H9 (cell line): ENCODE results near the gene CFAP299. TPM values are rescaled to one million over a fixed set of nuclear protein-coding genes. Genes with fewer than 3 reads are reported as not detected.

ENCODE experiments used
- DNase-seq: peaks from one replicate; pipeline ENCODE4 v3.0.0-alpha.2; 2017
- H2AFZ ChIP-seq: one replicate; pipeline ENCODE4 v1.6.1; 2013; ENCODE audit warnings: mild to moderate bottlenecking, low read length, control low read depth, moderate library complexity
- H2AK5ac ChIP-seq: 2 replicates; pipeline ENCODE4 v1.6.1; 2013; ENCODE audit warnings: low read length, control low read depth, mixed read lengths; ENCODE audit not compliant: insufficient read length
- H2BK120ac ChIP-seq: one replicate; pipeline ENCODE4 v1.6.1; 2013; ENCODE audit warnings: low read depth, mild to moderate bottlenecking, low read length, control low read depth, inconsistent platforms; ENCODE audit not compliant: poor library complexity, severe bottlenecking
- H2BK12ac ChIP-seq: 2 replicates; pipeline ENCODE4 v1.6.1; 2013; ENCODE audit warnings: low read length, control low read depth, mixed read lengths, low read depth; ENCODE audit not compliant: insufficient read length
- H2BK15ac ChIP-seq: 2 replicates; pipeline ENCODE4 v1.6.1; 2013; ENCODE audit warnings: low read depth, low read length, control low read depth
- H2BK20ac ChIP-seq: one replicate; pipeline ENCODE4 v1.6.1; 2013; ENCODE audit warnings: low read depth, mild to moderate bottlenecking, low read length, control low read depth, inconsistent platforms; ENCODE audit not compliant: poor library complexity, severe bottlenecking
- H2BK5ac ChIP-seq: 2 replicates; pipeline ENCODE4 v1.6.1; 2013; ENCODE audit warnings: low read length, control low read depth, mixed read lengths; ENCODE audit not compliant: insufficient read length
- H3K14ac ChIP-seq: 2 replicates; pipeline ENCODE4 v1.6.1; 2013; ENCODE audit warnings: low read length, control low read depth; ENCODE audit not compliant: insufficient read depth
- H3K18ac ChIP-seq: 2 replicates; pipeline ENCODE4 v1.6.1; 2013; ENCODE audit warnings: low read depth, mild to moderate bottlenecking, mixed read lengths, low read length, control low read depth; ENCODE audit not compliant: insufficient read length
- H3K23ac ChIP-seq: 2 replicates; pipeline ENCODE4 v1.6.1; 2013; ENCODE audit warnings: low read length, control low read depth, mixed read lengths, low read depth; ENCODE audit not compliant: insufficient read length
- H3K23me2 ChIP-seq: 2 replicates; pipeline ENCODE4 v1.6.1; 2013; ENCODE audit warnings: low read depth, mild to moderate bottlenecking, mixed read lengths, low read length, control low read depth; ENCODE audit not compliant: insufficient read length, poor library complexity, severe bottlenecking
- H3K27ac ChIP-seq: 2 replicates; pipeline ENCODE4 v1.5.1; 2013; ENCODE audit warnings: low read length, control low read depth, mixed read lengths, low read depth; ENCODE audit not compliant: insufficient read length
- H3K27me3 ChIP-seq: 2 replicates; pipeline ENCODE4 v1.6.1; 2013; ENCODE audit warnings: low read length, control low read depth, inconsistent platforms; ENCODE audit not compliant: insufficient read depth
- H3K4ac ChIP-seq: 2 replicates; pipeline ENCODE4 v1.6.1; 2013; ENCODE audit warnings: low read depth, mild to moderate bottlenecking, control low read depth, inconsistent platforms, low read length, moderate library complexity
- H3K4me1 ChIP-seq: 2 replicates; pipeline ENCODE4 v1.6.1; 2013; ENCODE audit warnings: low read length, control low read depth, inconsistent platforms; ENCODE audit not compliant: insufficient read depth
- H3K4me2 ChIP-seq: 2 replicates; pipeline ENCODE4 v1.6.1; 2013; ENCODE audit warnings: low read length, control low read depth, mixed read lengths; ENCODE audit not compliant: insufficient read length, insufficient read depth
- H3K56ac ChIP-seq: 2 replicates; pipeline ENCODE4 v1.6.1; 2013; ENCODE audit warnings: low read depth, mild to moderate bottlenecking, mixed read lengths, low read length, control low read depth; ENCODE audit not compliant: insufficient read length
- H3K79me1 ChIP-seq: 2 replicates; pipeline ENCODE4 v1.6.1; 2013; ENCODE audit warnings: low read depth, mild to moderate bottlenecking, moderate library complexity, low read length, control low read depth, inconsistent platforms; ENCODE audit not compliant: insufficient read depth, poor library complexity, severe bottlenecking
- H3K79me2 ChIP-seq: 2 replicates; pipeline ENCODE4 v1.6.1; 2013; ENCODE audit warnings: low read length, control low read depth, inconsistent platforms; ENCODE audit not compliant: insufficient read depth
- H3K9ac ChIP-seq: 2 replicates; pipeline ENCODE4 v1.6.1; 2013; ENCODE audit warnings: low read length, control low read depth, mixed read lengths; ENCODE audit not compliant: insufficient read length; ENCODE audit errors: extremely low read depth
- H3K9me3 ChIP-seq: one replicate; pipeline ENCODE4 v1.6.1; 2013; ENCODE audit warnings: low read depth, low read length, inconsistent platforms; ENCODE audit not compliant: control insufficient read depth
- H3T11ph ChIP-seq: one replicate; pipeline ENCODE4 v1.6.1; 2013; ENCODE audit warnings: mild to moderate bottlenecking, low read length, control low read depth, inconsistent platforms
- H4K20me1 ChIP-seq: one replicate; pipeline ENCODE4 v1.6.1; 2013; ENCODE audit not compliant: control insufficient read depth, insufficient read length, insufficient read depth
- H4K5ac ChIP-seq: 2 replicates; pipeline ENCODE4 v1.6.1; 2013; ENCODE audit warnings: low read depth, mild to moderate bottlenecking, mixed read lengths, low read length, control low read depth; ENCODE audit not compliant: insufficient read length
- H4K8ac ChIP-seq: replicated peaks from 2 replicates; pipeline ENCODE4 v1.6.1; 2013; ENCODE audit warnings: low read length, control low read depth, mixed read lengths, low read depth; ENCODE audit not compliant: insufficient read length
- H4K91ac ChIP-seq: 2 replicates; pipeline ENCODE4 v1.6.1; 2013; ENCODE audit warnings: low read depth, mild to moderate bottlenecking, moderate library complexity, mixed read lengths, low read length, control low read depth; ENCODE audit not compliant: insufficient read length
- H3K27ac Mint-ChIP-seq, 3 experiments: 2 replicates in 2 of 3; 3 replicates in 1 of 3; pipeline ENCODE4 v1.8.0; 2020 to 2021; ENCODE audit warnings: mixed read lengths in 3 of 3, mild to moderate bottlenecking in 1 of 3, moderate library complexity in 1 of 3
- H3K27me3 Mint-ChIP-seq: 2 replicates; pipeline ENCODE4 v1.8.0; 2021; ENCODE audit warnings: low read depth, mild to moderate bottlenecking, moderate library complexity, mixed read lengths
- H3K36me3 Mint-ChIP-seq, 3 experiments: 2 replicates in 2 of 3; 3 replicates in 1 of 3; pipeline ENCODE4 v1.8.0; 2020 to 2021; ENCODE audit warnings: low read depth in 3 of 3, mixed read lengths in 3 of 3; ENCODE audit not compliant: insufficient read depth in 1 of 3
- H3K4me1 Mint-ChIP-seq, 2 experiments: 2 replicates each; pipeline ENCODE4 v1.8.0; 2020; ENCODE audit warnings: mixed read lengths in 2 of 2
- H3K4me3 Mint-ChIP-seq, 2 experiments: 2 replicates in 1 of 2; 3 replicates in 1 of 2; pipeline ENCODE4 v1.8.0; 2020 to 2021; ENCODE audit warnings: mild to moderate bottlenecking in 2 of 2, mixed read lengths in 2 of 2, moderate library complexity in 1 of 2
- H3K9me3 Mint-ChIP-seq, 2 experiments: 2 replicates in 1 of 2; 3 replicates in 1 of 2; pipeline ENCODE4 v1.8.0; 2020; ENCODE audit warnings: mild to moderate bottlenecking in 2 of 2, mixed read lengths in 2 of 2, moderate library complexity in 1 of 2
- WGBS: extraction: QIAGEN DNeasy Blood & Tissue Kit; methylation state at CpG from one replicate; pipeline ENCODE4 v1.1.7; 2013; ENCODE audit warnings: missing lambda C conversion rate, low lambda C conversion rate, mixed read lengths; ENCODE audit not compliant: insufficient read length; ENCODE audit errors: extremely low coverage; 5-methylcytosine and 5-hydroxymethylcytosine counted together
- total RNA-seq: library from RNA; stranded (reverse); gene quantifications from 2 replicates; pipeline ENCODE4 v1.2.1, GENCODE V29; 2021
- TF ChIP-seq, protein P1 (sequence below): fragments of 200-600 bp; sonication (generic); conservative IDR thresholded peaks from 3 replicates; pipeline ENCODE4 v1.8.0; 2021; ENCODE audit warnings: antibody characterized with exemption, mild to moderate bottlenecking

The CFAP299 gene
- total RNA-seq, 1 experiment from 2014 or later, result not detected

- Histone ChIP-seq H3K9ac (no peak overlapping the region), H3K23me2 (peaks cover under 1% of the 10 kb centered on the region), H4K5ac (no peak overlapping the region), H3K56ac (no peak overlapping the region), H2BK5ac (no peak overlapping the region), H3K79me1 (no peaks in the 10 kb centered on the region), H3K9me3 (no peaks in the 10 kb centered on the region), H4K8ac (no peak overlapping the region), H3K79me2 (no peaks in the 10 kb centered on the region), H3K14ac (no peak overlapping the region), H3K27me3 (no peaks in the 10 kb centered on the region), H3T11ph (no peak overlapping the region), H2BK20ac (no peak overlapping the region), H3K4me1 (no peaks in the 10 kb centered on the region; the same call in 1 of the 2 replicates), H4K20me1 (no peaks in the 10 kb centered on the region), H3K4ac (no peak overlapping the region), H4K91ac (no peak overlapping the region), H2BK15ac (no peak overlapping the region), H2AFZ (no peak overlapping the region), H3K27ac (no peak overlapping the region), H3K4me2 (no peak overlapping the region), H3K18ac (no peak overlapping the region), H2BK120ac (no peak overlapping the region), H2BK12ac (no peak overlapping the region), H3K23ac (no peak overlapping the region), H2AK5ac (no peak overlapping the region)
- Mint-ChIP-seq H3K27ac (no peak overlapping the region), H3K4me3 (no peak overlapping the region), H3K27me3 (no peaks in the 10 kb centered on the region), H3K36me3 (peaks cover 0 to 2% (median 0%) of the 10 kb centered on the region in 3 experiments; a peak in 2 of 7 replicates), H3K4me1 (peaks cover 39 to 44% of the 10 kb centered on the region in 2 experiments), H3K9me3 (peaks cover 0 to 2% of the 10 kb centered on the region in 2 experiments; a peak in 1 of 5 replicates)
- no peak for DNase-seq
- TF ChIP-seq, protein P1, sequence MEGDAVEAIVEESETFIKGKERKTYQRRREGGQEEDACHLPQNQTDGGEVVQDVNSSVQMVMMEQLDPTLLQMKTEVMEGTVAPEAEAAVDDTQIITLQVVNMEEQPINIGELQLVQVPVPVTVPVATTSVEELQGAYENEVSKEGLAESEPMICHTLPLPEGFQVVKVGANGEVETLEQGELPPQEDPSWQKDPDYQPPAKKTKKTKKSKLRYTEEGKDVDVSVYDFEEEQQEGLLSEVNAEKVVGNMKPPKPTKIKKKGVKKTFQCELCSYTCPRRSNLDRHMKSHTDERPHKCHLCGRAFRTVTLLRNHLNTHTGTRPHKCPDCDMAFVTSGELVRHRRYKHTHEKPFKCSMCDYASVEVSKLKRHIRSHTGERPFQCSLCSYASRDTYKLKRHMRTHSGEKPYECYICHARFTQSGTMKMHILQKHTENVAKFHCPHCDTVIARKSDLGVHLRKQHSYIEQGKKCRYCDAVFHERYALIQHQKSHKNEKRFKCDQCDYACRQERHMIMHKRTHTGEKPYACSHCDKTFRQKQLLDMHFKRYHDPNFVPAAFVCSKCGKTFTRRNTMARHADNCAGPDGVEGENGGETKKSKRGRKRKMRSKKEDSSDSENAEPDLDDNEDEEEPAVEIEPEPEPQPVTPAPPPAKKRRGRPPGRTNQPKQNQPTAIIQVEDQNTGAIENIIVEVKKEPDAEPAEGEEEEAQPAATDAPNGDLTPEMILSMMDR, result no peak
- WGBS, result no CpG with 5 or more reads among the region's 1 CpG
These were observed 131.1 kb downstream of the CFAP299 start for GRCh38 chr4:80466618-80467017.
